Muscle of arm (tissue), 12 donors: Measurements from ENCODE around the gene KCNT1. TPM values are rescaled to one million over a fixed set of nuclear protein-coding genes. Genes with fewer than 3 reads are reported as not detected.
A peak's percentile ranks its signal among the peaks of the same experiment; 100 is the strongest.

Source experiments
- DNase-seq: peaks from one replicate; pipeline ENCODE4 v3.0.0-alpha.2; 2013
- polyA plus RNA-seq, 12 donors: library from polyadenylated mRNA; unstranded; fragments of 120-200 nt; gene quantifications; one replicate each; pipeline ENCODE4 v1.2.1, GENCODE V29; 2013; ENCODE audit not compliant: insufficient read length in 12 of 12

The KCNT1 gene
- polyA plus RNA-seq, 12 donors: 4.4 to 13.2 (median 8.2) TPM; not detected in 1

- DNase-seq: no peak
Measured at GRCh38 chr9:135698236-135698635, 3.7 kb upstream of the KCNT1 start.

- DNase-seq: no peak
Measured at GRCh38 chr9:135698767-135699166, 3.2 kb upstream of the KCNT1 start.

DNA sequence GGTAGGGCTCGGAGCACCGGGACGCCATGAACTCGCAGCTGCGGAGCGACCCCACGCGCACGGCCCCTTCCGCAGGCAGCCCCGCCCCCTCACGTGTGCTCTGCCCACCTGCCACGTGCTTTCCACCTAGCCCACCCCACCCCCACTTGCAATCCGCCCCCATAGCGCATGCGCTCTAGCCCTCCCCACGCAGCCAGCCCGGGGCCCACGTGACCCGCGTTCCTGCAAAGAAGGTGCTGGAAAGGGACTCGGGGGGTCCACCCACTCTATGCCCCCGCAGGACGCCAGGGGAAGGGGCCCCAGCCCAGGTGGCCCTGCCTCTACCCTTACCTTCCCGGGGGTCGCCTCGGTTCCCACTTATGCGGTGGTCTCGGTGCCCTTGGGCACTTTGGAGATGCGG, 2.5 kb upstream of the KCNT1 start, which contains the start of gene SOHLH1:
Gene SOHLH1, minus strand, starts transcription at position 42 of the 400 bp plus-strand sequence. Its CDS starts 14 bp downstream, at position 28.
- DNase-seq: no peak

DNA sequence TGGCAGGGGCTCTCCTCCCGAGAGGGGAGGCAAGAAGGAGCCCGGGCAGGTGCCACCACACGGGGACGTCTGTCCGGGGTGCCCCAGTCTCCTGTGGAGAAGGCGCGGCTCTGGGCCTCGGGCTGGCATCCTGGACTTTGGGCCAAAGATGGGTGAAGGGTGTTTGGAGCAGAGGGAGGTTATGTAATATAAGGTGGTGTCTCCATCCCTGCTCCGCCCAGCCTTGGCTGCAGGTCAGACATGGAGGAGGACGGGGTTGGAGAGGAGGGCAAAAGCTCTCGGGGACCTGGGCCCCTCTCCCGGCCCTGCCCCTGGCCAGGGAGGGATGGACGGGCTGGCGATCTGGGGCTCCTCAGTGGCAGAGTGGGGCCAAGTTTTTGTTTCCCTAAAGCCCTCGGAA, 1.5 kb upstream of the KCNT1 start:
- no peak for DNase-seq

- DNase-seq: no peak
Measured at GRCh38 chr9:135701067-135701958, 672 bp upstream of the KCNT1 start.

GRCh38 chr9:135703726-135704125, 1.7 kb downstream of the KCNT1 start:
- no peak for DNase-seq

DNA sequence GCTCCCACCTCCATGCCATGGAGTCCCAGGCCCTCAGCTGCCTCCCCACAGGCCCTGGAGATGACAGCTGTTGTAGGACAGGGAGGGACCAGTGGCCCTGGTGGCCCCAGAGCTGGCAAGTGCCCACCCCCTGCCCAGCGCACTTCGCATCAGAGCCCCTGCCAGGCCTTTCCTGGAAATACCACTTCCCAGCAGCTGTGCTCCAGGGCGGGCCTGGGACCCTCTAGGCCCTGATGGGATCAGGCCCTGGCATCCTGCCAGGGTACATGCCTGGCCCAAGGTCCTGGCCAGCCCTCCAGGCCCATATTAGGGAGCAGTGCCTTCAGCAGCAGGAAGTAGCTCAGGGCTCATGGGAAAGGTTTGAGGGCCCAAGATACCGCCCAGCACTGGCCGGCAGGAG, 2.5 kb downstream of the KCNT1 start:
- peak; percentile 51 for DNase-seq

- DNase-seq: no peak
Measured at GRCh38 chr9:135705376-135705775, 3.4 kb downstream of the KCNT1 start.

DNA sequence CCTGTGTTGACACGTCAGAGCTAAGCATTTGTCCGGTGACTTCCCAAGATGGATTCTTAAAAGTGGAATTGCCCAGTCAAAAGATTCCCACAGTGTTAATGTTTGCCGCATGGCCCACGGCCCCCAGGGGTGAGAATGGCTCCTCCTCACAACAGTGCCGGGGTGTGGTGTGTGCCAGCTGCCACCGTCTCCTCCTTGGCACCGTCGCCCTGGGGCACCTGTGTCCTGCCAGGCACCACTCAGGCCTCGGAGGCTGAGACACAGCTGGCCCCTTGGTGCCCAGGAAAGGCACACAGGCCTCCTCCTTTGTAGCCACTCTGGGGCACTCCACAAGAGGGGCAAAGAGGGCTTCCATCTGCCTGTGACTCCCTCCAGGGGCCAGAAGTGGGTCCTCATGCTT, 4.3 kb downstream of the KCNT1 start:
- DNase-seq: no peak

- DNase-seq: no peak
Measured at GRCh38 chr9:135707252-135708138, 5.5 kb downstream of the KCNT1 start.

- no peak for DNase-seq
Measured at GRCh38 chr9:135708164-135708563, 6.2 kb downstream of the KCNT1 start.

DNA sequence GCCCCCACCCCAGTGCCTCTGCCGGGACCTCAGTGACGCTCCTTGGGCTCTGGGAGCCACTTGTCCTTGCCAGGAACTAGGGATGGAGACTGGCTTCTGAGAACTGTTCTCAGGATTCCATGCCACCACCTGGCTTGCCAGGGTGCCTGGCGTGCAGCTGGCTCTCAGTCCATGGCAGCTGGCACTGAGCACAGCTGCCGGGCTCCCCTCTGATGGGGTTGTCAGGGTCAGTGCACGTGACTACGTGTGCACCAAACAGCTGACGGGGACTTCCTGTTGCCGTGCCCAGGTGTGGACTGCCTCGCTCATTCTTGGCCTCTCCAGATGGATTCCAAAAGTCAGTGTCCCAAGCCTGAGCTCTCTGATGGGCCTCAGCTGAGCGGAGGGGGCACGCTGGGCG, 9.4 kb downstream of the KCNT1 start:
- DNase-seq: no peak

- DNase-seq: no peak
Measured at GRCh38 chr9:135711881-135712280, 9.9 kb downstream of the KCNT1 start.

GRCh38 chr9:135712613-135713295, 10.8 kb downstream of the KCNT1 start:
- DNase-seq: peak; percentile 69

DNA sequence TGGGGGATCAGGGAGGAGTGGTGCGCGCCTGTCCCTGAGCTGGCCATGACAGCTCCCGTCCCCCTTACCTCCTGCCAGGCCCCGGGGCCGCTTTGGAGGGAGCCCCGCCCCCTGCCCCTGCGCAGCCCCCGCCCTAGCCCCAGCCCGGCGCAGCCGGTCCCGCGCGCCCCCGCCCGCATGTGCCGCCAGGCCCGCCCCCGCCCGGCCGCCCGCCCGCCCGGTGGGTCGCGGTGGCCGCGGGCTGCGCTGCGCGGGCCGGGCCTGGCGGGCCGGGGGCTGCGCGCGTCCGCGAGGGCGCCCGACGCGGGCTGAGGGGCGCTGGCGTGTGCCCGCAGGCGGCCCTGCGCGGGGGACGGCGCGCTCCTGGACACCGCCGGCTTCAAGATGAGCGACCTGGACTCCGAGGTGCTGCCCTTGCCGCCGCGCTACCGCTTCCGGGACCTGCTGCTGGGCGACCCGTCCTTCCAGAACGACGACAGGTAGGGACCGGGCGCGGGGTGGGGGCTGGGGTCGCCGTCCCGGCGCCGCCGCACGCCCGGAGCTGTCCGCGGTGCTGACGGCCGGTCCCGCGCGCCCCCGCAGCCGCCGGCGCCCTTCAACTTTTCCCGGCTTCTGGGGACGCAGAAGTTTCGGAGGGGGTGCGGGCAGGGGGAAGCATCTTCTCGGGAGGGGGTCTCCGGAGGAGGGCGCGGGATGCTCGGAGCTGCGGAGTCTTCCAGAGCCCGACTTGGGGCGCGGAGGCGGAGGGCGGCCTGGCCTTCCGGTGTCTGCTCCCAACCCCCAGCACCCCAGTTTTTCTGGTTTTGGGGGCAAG, 12.5 kb downstream of the KCNT1 start:
- no peak for DNase-seq

GRCh38 chr9:135715056-135715595, 13.1 kb downstream of the KCNT1 start:
- no peak for DNase-seq

DNA sequence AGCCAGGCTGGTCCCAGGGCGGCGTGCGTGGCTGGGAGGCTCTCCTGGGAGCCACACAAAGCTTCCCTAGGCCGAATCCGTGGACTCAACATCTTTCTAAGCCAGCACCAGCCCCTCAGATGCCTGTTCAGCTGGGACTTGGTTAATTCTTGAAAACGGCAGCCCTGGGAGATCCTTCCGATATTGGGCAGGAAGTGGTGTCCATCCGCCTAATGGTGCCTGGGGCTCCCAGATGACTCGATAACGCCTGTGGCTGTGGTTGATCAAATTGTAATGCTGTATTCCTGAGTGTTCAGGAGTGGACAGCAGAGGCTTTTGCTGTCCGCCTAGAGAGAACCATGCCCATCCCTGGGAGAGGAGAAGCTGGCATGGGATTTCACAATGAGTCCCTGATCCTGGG, 14.1 kb downstream of the KCNT1 start:
- no peak for DNase-seq

- DNase-seq: no peak
Measured at GRCh38 chr9:135717410-135717809, 15.4 kb downstream of the KCNT1 start.

DNA sequence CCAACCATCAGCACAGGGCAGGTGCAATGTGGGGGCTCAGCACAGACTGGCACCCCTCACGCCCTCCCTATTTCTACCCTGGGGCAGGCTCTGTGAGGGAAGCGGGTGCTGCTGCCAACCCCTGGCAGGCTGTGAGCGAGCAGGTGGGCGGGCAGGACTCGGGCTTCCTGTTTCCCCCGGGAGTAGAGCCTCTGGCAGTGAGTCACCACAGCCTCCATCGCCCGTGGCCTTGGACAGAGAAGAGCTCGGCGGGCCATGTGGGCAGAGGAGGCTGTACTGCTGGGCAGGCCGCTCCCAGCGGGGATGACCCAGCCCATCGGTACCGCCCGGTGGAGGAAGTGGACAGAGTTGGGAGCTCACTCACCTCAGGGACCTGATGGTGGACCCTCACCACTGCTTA, 16.6 kb downstream of the KCNT1 start:
- no peak for DNase-seq

- DNase-seq: no peak
Measured at GRCh38 chr9:135719472-135719871, 17.5 kb downstream of the KCNT1 start.

DNA sequence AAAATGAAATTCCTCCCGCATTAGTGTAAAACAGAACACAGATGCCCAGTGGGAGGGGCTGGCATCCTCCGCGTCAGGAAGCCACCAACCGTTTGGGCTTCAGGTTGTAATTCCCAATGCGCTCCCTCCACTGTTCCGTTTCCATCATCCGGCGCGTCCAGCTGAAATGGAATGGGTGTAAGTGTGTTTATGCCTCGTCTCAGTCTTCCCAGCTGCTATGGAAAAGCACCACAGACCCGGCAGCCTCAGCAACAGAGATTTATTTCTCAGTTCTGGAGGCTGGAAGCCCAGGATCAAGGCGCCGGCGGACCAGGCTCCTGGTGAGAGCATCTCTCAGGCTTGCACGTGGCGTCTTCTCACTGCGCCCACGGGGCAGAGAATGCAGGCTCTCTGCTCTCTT, 20.4 kb downstream of the KCNT1 start:
- DNase-seq: no peak
